Stimulated activated naive CD4-positive, alpha-beta T cell (primary cell): Measurements from ENCODE around the gene CCNJL.

ENCODE experiments used
- DNase-seq, 6 experiments: peaks; one replicate each; lab custom pipeline; 2025; lab: John Stamatoyannopoulos, UW

The CCNJL gene

DNA sequence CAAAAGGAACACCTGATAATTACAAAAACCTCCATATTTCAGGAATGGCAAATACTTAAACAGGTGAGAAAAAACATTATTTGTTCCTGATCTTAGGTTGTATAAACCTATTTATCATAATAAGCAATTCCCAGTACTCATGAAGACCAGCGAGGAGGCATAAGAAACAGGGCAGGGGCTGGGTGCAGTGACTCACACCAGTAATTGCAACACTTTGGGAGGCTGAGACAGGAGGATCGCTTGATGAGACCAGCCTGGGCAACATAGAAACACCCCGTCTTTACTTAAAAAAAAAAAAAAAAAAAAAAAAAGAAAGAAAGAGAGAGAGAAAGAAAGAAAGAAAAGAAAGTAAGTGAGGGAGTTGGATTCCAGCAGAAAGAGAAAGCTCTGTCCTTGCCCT is 21.6 kb downstream of the CCNJL start:
- no peak for DNase-seq

DNA sequence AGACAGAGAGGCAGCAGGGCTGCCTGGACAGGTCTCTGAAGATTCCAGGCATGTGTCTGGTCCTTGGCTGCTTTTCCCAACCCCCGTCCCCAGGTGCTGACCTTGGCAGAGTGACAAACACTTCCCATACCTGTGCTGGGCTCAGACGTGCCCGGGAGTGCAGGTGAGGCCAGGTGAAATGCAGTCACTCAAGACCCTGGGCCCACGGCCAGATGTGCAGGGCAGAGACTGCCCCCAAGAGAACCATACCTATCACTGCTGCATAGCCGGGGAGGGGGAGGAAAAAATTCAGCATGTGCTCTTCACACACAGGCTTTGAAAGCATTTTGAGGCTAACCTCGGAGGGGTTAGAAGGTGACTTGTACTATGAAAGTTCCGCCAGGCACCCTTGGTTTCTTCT is 22.6 kb downstream of the CCNJL start:
- no peak for DNase-seq

DNA sequence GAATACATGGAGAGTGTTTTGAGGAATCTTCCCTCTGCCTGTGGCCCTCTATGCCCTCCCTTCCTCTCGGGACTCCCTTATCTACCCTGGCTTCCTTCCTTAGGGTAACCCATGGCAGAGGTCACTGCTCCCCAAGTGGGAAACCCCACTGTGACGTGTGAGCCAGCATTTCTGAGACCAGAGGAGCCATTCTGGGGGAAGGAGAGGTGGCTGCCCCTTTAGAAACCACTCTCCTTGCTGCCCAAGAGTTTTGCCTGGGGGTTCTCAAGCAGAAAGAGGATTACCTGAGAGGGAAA is 23.1 kb downstream of the CCNJL start:
- DNase-seq, result no peak

DNA sequence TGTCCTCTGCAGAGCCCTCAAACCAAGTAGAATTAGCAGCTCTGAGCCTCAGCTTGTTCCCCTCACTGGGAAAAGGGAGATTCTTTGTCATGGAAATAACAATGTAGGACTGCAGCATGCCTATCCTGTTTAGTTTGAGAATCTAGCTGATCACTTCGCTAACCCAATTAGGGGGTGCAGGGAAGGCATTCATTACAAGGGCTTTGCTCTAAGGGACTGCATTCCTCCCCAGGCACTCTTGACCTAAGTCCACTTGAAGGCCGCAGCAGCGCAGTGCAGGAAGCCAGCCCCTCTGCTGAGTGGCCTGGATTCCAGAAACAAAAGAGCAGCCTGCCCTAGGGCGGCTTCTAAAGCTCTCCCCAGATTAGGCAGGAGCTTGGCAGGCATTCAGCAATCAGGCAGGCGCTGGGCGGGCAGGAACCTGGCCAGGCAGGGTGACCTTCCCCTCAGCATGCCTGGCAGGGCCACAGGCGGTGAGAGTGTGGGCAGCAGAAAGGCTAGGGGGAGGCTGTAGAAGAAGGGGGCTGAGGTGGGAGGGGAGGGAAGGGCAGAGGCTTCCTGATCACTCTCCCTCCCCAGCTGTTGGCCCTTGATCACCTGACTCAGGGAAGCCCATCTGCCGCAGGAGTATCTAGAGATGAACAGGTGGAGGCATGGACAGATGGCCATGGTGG is 24.8 kb downstream of the CCNJL start:
- DNase-seq, result no peak

DNA sequence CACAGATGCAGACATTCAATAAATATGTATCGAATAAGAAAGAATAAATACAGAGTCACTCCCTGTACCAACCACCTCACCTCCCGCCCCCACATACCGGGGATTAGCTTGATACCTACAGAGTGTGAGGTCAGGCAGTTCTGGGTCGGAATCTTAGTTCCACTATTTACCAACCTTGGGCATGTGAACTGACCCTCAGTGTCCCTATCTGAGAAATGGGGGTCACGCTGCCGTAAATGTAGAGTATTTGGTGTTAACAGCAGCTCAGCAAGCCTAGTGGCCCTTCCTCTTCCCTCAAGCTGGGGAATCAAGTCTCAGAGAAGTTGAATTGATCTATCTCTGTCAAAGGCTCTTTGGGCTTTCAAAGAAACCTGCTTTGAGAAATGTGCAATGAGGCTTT is 25.4 kb downstream of the CCNJL start:
- DNase-seq, result no peak

DNA sequence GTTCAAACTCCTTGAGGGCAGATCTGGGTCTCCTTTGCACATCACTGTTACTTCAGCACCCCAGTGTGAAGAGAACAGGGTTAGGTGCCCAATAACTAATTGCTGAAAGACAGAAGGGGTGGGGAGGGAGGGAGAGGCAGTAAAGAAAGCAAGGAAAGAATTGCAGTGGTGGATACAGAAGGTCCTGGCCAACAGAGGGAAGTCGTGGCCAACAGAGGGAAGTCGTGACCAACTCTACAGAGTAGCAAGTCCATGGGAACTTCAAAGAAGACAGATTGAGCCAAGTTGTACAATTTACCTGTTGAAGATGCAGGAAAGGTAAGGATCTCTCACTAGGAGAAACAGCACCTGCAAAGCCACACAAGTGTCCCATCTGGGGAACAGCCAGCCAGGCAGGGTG is 27.0 kb downstream of the CCNJL start:
- DNase-seq, result no peak

DNA sequence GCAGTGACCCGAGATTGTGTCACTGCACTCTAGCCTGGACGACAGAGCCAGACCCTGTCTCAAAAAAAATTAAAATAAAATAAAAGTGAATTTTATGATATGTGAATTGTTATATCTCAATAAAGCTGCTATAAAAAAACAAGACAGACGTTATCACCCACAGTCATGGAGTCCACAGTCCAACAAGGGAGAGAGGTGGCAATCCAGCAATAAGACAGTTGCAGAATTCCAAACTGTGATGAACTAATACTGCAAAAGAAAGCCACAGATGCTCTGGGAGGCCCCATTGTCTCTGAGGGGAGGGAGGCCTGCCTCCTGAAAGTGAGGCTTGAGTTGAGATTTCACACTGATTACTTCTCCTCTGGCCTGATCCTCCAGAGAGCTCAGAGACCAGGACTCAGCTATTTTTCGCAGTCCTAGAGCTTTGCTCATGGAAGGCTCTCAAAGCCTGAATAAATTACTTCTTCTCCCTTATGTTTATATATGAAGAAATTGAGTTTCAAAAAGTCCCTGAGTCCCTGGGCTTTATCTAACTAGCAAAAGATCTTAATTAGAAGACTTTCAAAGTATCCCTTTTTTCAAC is 28.0 kb downstream of the CCNJL start:
- no peak for DNase-seq

DNA sequence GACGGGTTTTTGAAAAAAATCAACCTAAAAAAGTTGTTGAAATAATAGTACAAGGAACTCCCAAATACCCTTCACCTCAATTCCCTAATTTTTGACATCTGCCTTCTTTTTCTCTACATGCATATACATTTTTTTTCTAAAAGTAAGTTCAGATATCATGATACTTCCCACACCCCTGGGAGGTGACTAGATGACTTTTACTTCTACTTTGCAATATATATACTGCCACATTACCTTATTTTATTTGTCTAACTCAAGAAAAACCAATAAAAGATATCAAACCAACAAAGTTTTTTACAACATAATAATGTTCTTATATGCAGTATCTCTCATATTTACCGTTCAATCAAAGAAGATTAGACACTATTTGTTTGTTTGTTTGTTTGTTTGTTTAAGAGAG is 31.1 kb downstream of the CCNJL start:
- no peak for DNase-seq

DNA sequence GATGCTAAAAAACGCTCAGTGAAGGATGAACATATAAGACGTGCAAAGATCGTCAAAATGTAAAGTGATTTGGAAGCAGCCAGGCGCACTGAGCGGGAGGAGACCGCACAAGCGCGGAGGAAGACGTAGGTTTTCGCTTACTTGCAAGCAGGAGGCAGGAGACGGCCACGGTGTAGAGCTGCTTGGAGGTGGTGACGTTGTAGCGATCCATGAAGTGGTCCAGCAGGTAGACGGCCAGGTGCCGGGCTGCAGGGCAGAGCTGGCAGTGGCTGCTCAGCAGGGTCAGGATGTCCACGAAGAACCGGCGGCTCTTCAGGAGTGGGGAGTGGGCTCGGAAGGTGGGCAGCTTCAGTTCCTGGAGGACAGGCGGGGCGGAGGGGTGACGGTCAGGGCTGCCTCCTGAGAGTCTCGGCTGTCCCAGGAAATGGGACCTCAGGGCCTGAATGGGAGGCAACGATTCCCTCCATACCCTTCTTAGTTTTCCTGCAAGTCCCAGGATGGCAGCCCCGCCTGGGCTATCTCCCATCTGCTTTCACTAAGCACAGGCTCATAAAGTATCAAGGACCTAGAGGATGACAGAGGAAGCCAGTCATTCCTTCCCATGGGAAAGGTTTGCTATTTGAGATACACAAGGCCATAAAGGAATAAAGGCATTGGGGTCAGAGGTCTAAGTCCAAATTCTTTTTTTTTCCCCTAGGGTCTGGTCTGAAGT is 31.8 kb downstream of the CCNJL start:
- DNase-seq, result no peak

DNA sequence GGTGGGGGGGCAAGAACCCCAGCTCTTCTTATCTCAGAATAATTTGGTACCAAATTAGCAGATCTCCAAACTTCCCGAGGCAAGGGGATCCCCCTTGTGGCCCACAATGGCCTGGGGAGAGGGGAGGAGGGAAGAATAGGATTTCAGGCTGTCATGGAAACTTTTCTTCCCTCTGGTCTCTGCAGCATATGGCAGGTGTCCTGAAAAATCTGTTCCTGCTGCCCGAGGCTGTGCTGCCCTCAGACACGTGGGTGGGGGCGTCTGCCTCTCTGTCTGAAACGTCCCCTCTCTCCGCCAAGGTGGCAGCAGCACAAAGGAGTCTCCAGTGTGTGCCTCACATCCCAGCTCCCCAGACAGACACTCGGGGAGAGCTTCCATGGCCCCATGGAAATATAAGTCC is 34.0 kb downstream of the CCNJL start:
- no peak for DNase-seq

DNA sequence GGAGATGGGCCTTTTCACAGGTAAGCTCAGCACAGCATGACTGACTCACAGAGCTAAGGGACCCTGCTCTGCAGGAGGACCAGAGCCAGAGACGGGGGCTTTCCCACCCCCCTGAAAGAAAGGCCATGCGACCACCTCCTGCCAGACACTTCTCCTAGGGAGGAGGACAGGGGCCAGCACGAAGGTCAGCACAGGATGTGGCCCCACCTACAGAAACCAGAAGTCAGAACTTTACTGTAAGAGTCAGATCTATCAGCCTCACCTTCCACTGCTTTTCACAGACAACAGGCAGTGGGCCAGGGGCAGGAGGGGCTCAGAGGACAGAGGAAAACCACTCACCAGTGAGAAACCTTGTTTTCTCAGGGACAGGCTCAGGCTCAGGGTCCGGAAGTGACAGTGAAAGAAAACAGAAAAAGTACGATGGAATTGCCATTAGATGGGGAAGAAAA is 37.9 kb downstream of the CCNJL start:
- DNase-seq, result no peak

DNA sequence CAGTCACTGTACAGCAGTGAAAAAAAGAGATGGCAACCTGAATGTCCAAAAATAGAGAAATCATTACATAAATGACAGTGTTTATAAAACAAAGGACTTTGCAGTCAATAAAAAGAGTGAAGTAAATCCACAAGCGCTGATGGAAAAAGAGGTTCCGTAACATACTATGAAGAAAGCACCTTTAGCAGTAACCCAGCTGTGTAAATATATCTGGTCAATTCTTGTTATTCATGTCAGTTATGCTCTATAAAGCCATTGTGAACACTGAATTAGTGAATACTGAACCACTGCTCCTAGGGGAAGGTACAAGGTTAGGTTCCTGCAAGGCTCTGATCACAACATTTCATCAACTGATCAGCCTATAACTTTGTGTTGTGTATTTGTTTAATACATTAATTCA is 39.5 kb downstream of the CCNJL start:
- no peak for DNase-seq

DNA sequence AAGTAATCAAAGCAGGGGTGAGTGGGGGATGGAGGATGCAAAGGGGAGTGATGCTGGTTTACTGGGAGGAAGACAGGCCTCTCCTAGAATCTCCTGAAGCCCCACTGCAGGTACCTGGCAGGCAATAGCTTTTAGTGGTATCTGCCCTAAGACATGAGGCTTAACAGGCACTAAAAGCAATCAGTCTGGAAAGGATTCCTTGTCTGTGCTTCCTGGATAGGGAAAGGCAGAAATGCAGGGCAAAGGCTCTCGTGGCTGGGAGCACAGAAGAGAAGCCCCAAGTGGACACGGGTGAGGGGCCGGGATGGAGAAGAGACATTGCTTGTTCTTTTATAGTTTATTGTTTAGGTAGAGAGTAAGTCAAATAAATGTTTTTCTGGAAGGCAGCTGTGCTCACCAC is 40.1 kb downstream of the CCNJL start:
- no peak for DNase-seq

DNA sequence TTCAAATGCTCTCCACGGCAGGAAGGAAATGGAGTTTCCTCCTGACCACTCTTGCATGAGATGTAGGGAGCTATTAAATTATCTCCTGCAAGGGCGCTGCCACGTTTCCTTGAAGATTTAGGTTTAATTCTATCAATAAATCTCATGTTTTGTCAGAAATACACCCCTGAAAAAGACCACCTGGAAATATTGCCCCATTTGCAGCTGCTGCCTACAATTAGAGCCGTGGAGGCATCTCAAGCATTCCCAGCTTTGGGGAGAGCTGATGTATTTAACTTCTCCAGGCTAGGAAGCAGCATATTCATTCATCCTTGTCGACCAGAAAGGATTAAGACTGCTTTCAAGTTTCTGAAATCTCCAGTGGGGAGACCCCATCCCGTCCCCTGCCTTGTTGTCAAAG is 40.5 kb downstream of the CCNJL start:
- no peak for DNase-seq

DNA sequence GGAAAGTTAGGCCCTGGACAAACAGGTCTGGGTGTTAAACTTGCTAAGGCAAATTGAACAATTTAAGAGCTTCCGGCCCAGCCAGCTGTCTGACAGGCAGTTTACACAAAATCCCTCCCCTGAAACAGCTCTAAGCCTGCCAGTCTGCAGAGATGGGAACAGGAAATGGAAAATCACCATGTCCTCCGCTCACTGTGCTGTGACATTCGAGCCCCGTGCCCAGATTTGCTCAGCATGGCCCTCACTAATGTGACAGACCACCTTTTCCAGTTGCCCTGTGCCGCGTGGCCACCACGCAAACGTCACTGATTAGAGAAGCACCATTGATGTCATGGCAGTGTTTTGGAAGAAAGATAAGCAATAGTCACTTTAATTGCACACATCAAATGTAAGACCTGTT is 41.0 kb downstream of the CCNJL start:
- peak in 1 of 6 experiments; percentile 2 for DNase-seq

DNA sequence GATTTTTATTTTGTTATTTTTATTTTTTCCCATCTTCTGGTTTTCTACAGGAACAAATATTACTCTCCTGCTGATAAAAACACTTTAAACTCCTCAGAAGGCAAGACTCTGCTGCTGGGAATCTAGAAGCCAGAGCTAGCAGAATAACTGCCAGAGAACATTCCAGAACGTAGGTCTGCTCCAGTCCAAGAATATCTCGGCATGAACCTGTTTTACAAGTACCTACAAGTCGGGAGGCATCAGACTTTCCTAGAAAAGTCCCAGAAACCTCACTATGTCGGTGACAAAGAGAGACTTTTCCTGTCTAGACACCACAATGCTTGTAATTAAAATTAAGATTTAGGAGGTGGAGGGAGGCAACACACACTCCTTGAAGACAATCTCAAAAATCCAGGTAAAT is 41.7 kb downstream of the CCNJL start:
- no peak for DNase-seq

DNA sequence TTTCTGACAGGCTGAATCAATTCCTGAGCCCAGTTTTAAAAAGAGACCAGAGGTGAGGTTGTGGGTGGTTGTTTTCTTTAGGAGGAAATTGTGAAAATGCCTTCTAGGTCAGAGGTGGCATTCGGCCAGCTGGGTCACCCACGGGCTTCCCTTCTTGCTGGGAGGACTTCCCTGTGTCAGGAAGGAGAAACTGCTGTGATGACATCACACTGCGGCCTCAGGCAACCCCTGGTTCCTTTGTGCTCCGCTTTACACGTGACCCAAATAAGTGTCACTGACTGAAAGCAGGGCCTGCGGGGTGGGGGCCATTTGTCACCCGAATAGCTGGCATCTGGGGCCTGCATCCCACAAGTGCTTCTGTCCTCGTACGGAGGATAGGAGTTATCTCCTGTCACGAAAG is 43.3 kb downstream of the CCNJL start:
- no peak for DNase-seq

DNA sequence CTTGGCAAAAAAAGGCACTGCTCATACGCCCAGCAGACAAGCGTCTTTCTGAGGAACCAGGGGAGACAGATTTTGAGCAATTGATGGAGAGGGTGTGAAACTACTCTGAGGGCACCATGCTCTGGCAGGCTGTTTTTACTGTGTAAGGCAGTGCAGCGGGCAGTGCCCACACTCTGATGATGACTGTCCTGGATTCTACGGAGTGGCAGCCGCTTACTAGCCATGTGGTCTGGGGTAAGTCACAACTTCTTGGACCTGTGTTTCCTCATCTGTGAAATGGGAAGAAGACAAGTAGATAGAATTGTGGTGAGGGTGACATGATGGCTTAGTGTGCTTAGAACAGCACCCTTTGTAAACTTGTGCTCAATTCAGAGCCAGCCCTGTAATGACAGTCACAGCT is 44.2 kb downstream of the CCNJL start:
- DNase-seq, result no peak

DNA sequence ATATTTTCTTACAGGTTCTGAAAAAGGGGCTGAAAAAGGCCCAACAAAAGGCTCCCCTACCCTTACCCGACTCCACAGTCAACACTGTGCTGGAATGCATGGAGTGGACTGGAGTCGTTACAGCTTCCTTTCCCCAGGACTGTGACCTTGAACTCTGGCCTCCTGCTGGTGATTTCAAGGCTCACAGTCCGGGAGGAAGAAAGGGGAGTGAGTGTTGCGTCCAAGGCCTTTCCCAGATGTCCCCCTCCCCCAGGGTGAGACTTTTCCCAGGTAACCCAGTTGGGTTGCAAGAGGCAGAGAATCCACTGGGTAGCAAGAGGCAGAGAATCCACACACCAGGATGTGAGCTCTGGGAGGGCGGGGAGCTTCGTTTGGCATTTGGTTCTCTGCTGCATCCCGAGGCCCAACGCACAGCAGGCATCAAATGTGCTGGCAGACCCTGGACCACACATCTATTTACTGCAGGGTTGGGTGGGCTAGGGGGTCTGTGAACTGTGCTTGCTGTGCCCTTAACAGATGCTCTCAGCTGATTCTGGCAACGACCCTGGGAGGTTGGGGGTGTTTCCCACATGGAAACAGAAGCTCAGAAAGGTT is 45.5 kb downstream of the CCNJL start:
- DNase-seq, result no peak

DNA sequence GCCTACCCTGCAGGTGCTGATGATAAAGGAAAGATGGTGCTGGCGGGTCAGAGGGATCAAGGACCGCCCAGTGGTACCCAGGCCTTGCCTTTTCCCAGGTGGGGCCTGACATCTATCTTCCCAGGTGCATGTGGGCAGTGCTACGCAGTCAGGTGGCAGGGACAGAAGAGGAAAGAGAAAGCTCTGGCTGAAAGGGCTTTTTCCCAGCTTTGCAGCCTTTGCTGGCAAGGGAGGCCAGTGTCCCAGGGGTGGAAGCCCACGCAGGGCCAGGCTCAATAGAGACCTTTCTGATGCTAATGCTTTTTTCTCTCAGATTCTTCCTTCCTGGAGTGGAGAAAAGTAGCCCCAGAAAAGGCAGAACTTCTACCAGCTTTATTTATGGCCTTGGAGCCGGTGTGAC is 46.3 kb downstream of the CCNJL start:
- DNase-seq, result no peak

DNA sequence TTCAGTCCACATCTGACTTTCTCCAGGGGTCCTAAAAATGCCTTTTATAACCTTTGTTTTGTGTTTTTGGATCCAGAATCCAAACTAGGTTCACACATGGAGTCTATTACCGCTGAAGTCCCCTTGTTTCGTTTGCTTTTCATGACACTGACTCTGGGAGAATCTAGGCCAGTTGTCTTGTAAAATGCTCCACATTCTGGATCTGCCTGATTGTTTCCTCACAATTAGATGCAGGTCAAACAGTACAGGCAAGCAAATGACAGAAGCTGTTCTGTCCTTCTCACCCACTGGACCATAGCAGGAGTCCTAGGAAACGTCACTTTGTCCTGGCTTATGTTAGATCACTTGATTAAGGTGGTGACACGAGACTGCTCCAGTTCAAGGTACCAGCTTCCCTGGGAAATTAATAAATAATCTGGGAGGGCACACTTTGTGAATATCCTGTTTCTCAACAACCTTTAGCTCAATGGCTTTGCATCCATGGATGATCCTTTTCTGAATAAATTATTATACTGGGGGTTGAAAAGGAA is 49.0 kb downstream of the CCNJL start:
- DNase-seq, result no peak

DNA sequence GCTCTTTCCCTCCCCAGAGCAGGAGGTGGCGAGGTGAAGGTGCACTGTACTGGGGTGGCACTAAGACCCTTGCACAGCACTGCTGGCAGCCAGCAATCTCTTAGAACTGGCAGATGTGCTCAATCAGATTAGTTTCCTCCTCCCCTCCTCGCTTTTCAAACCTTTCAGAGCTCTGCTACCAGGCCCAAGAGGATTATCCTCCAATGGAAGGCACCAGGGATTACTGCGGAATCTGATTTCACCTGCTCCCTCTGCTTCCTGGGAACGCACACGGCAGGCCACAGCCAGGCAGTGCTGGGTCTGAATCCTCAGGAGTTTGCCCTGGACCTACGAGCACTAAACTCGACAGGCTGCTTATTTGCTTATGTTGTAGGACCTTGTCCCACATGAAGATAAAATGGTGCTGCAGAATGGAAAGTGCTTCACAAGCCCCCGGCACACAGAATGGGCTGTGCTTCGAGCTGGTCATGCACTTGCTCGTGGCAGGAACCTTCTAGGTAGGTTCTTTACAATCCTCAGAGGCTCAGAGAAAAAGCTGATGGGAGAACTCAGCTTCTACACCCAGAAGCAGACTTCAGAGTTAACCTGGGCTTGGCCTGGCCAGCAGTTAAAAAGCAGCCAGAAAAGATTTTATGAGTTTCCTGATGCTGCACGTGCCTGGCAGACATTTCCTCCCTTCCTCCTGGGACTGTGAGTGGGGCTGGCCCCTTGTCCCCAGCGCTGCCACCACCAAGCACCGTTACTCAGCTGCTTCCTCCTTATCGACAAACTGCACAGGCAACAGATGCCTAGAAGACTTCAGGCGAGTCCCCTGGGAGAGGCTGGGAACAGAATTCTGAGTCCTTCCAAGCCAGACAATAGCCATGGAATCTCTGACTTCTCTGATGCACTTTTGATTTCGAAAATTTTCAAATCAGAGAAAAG is 50.0 kb downstream of the CCNJL start:
- no peak for DNase-seq
